Keratinocyte (primary cell): Measurements from ENCODE around the gene VEGFB. TPM values are rescaled to one million over a fixed set of nuclear protein-coding genes. Genes with fewer than 3 reads are reported as not detected.

Source experiments
- DNase-seq: peaks from one replicate; pipeline ENCODE4 v3.0.0-alpha.2; 2011; ENCODE audit warnings: low read depth, missing footprints, low spot score
- FAIRE-seq: peaks from 2 replicates; lab custom pipeline; 2011; peaks lifted over from hg19 to GRCh38; lab: Jason Lieb, UNC
- H2AFZ ChIP-seq: 2 replicates; pipeline ENCODE4 v1.6.0; 2012; ENCODE audit warnings: low read length, control low read depth, inconsistent platforms; ENCODE audit not compliant: control insufficient read depth
- H3K27ac ChIP-seq: 2 replicates; pipeline ENCODE4 v1.5.1; 2011; ENCODE audit warnings: low read length; ENCODE audit not compliant: control insufficient read depth, insufficient read depth
- H3K27me3 ChIP-seq: 3 replicates; pipeline ENCODE4 v1.6.0; 2011; ENCODE audit warnings: low read length; ENCODE audit not compliant: control insufficient read depth, insufficient read depth; ENCODE audit errors: extremely low read depth
- H3K36me3 ChIP-seq, 2 experiments: 2 replicates in 1 of 2; 3 replicates in 1 of 2; pipeline ENCODE4 v1.5.1; 2011; ENCODE audit warnings: low read length in 2 of 2, mild to moderate bottlenecking in 1 of 2; ENCODE audit not compliant: control insufficient read depth in 2 of 2, insufficient read depth in 2 of 2; ENCODE audit errors: extremely low read depth in 1 of 2
- H3K4me1 ChIP-seq: 3 replicates; pipeline ENCODE4 v1.5.1; 2011; ENCODE audit warnings: low read length; ENCODE audit not compliant: control insufficient read depth, insufficient read depth; ENCODE audit errors: extremely low read depth
- H3K4me2 ChIP-seq: 3 replicates; pipeline ENCODE4 v1.6.0; 2011; ENCODE audit warnings: low read depth, low read length; ENCODE audit not compliant: control insufficient read depth, insufficient read depth; ENCODE audit errors: extremely low read depth
- H3K4me3 ChIP-seq, 3 experiments: fragments of 200-600 bp in 1 of 3; sonication (generic) in 1 of 3; 2 replicates in 2 of 3; 3 replicates in 1 of 3; pipeline ENCODE4 v1.5.1; 2011 to 2016; ENCODE audit warnings: low read length in 3 of 3, mild to moderate bottlenecking in 3 of 3, control low read depth in 2 of 3, inconsistent platforms in 1 of 3, low read depth in 1 of 3, mixed read lengths in 1 of 3, mixed run types in 1 of 3, moderate library complexity in 1 of 3; ENCODE audit not compliant: control insufficient read depth in 2 of 3, insufficient read depth in 2 of 3; ENCODE audit errors: extremely low read depth in 1 of 3
- H3K79me2 ChIP-seq: 2 replicates; pipeline ENCODE4 v1.6.0; 2012; ENCODE audit warnings: low read length; ENCODE audit not compliant: control insufficient read depth, insufficient read depth
- H3K9ac ChIP-seq: 3 replicates; pipeline ENCODE4 v1.6.0; 2011; ENCODE audit warnings: low read length; ENCODE audit not compliant: control insufficient read depth, insufficient read depth; ENCODE audit errors: extremely low read depth
- H3K9me1 ChIP-seq: 3 replicates; pipeline ENCODE4 v1.6.0; 2011; ENCODE audit warnings: low read length; ENCODE audit not compliant: control insufficient read depth, insufficient read depth; ENCODE audit errors: extremely low read depth
- H3K9me3 ChIP-seq: 2 replicates; pipeline ENCODE4 v1.5.1; 2012; ENCODE audit warnings: low read depth, low read length; ENCODE audit not compliant: control insufficient read depth
- H4K20me1 ChIP-seq: 3 replicates; pipeline ENCODE4 v1.6.0; 2011; ENCODE audit warnings: low read length; ENCODE audit not compliant: control insufficient read depth, insufficient read depth; ENCODE audit errors: extremely low read depth
- EZH2 ChIP-seq: IDR thresholded peaks from one replicate; pipeline ENCODE4 v1.6.1; 2012; ENCODE audit warnings: inconsistent platforms, mild to moderate bottlenecking, low read length, moderate library complexity
- dilution Hi-C: fragments of 300-500 bp; cut with MboI; formaldehyde crosslinking; loops from one replicate; pipeline ENCODE4 v1.7.0; 2020; ENCODE audit warnings: low sequenced_read_pairs; ENCODE audit not compliant: extremely low pct_ligation_motif_present
- polyA plus RNA-seq, 5 experiments: library from polyadenylated mRNA; depleted of rRNA in 3 of 5; stranded (reverse) in 3 of 5; stranded (forward) in 1 of 5; unstranded in 1 of 5; fragments of >200 nt; gene quantifications; 1 replicate in 1 of 5; 2 replicates in 3 of 5; 3 replicates in 1 of 5; pipeline versions ENCODE4 v1.2.1 to v1.2.3, GENCODE V29; 2011 to 2012; ENCODE audit warnings: missing spikeins in 2 of 5, low read depth in 1 of 5, low replicate concordance in 1 of 5
- TF ChIP-seq, protein P1 (sequence below), 3 experiments: IDR thresholded peaks in 1 of 3; conservative IDR thresholded peaks in 1 of 3; optimal IDR thresholded peaks in 1 of 3; 2 replicates in 2 of 3; 3 replicates in 1 of 3; pipeline versions ENCODE3 to v1.5.1; 2011; ENCODE audit warnings: low read length in 3 of 3, mild to moderate bottlenecking in 3 of 3, moderate library complexity in 2 of 3, control low read depth in 1 of 3, inconsistent platforms in 1 of 3; ENCODE audit not compliant: insufficient read depth in 2 of 3; ENCODE audit errors: extremely low read depth in 1 of 3

VEGFB gene
- polyA plus RNA-seq, 1 donor (not counting 4 experiments of a cell fraction or from before 2014, with no cell fraction given): 10.0 TPM

DNA sequence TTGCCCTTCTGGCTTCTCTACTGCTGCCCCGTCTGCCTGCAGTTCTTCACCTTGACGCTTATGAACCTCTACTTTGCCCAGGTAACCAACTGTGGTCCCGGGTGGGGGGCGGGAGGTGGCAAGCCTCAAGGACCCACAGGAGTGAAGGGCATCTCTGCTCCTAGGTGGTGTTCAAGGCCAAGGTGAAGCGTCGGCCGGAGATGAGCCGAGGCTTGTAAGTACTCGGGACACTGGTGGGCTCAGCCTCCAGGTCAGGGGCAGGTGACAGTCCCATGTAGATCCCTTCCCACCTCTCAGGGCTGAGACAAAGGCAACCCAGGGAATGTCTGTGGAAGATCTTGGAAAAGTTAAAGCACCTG is 52.4 kb downstream of the VEGFB start:
- H3K9me3 ChIP-seq: no peaks in the 10 kb centered on the region
- no peak overlapping the region for H3K27ac ChIP-seq
- H3K9me1 ChIP-seq: no peaks in the 10 kb centered on the region
- H3K4me2 ChIP-seq: peak overlapping the region; percentile 98
- dilution Hi-C loops: no loop called here
- FAIRE-seq: no peak
- peaks cover 8 to 10% of the 10 kb centered on the region in 2 experiments for H3K36me3 ChIP-seq
- H3K4me1 ChIP-seq: peaks cover 11% of the 10 kb centered on the region
- H3K9ac ChIP-seq: no peak overlapping the region
- H3K4me3 ChIP-seq: no peak overlapping the region
- TF ChIP-seq, protein P1, sequence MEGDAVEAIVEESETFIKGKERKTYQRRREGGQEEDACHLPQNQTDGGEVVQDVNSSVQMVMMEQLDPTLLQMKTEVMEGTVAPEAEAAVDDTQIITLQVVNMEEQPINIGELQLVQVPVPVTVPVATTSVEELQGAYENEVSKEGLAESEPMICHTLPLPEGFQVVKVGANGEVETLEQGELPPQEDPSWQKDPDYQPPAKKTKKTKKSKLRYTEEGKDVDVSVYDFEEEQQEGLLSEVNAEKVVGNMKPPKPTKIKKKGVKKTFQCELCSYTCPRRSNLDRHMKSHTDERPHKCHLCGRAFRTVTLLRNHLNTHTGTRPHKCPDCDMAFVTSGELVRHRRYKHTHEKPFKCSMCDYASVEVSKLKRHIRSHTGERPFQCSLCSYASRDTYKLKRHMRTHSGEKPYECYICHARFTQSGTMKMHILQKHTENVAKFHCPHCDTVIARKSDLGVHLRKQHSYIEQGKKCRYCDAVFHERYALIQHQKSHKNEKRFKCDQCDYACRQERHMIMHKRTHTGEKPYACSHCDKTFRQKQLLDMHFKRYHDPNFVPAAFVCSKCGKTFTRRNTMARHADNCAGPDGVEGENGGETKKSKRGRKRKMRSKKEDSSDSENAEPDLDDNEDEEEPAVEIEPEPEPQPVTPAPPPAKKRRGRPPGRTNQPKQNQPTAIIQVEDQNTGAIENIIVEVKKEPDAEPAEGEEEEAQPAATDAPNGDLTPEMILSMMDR (optimal IDR thresholded peaks at IDR 0.05 in 1 of 3, IDR thresholded peaks at IDR 0.05 in 1 of 3, conservative IDR thresholded peaks at IDR 0.05 in 1 of 3; ENCODE audit: extremely low read depth in 1 of 3, insufficient read depth in 2 of 3, low read length in 3 of 3): peak in 1 of 3 experiments; percentile 4
- no peak for TF ChIP-seq EZH2
- DNase-seq: no peak
- H4K20me1 ChIP-seq: no peaks in the 10 kb centered on the region
- H3K79me2 ChIP-seq: peaks cover 11% of the 10 kb centered on the region
- H3K27me3 ChIP-seq: peaks cover 13% of the 10 kb centered on the region
- no peak overlapping the region for H2AFZ ChIP-seq

DNA sequence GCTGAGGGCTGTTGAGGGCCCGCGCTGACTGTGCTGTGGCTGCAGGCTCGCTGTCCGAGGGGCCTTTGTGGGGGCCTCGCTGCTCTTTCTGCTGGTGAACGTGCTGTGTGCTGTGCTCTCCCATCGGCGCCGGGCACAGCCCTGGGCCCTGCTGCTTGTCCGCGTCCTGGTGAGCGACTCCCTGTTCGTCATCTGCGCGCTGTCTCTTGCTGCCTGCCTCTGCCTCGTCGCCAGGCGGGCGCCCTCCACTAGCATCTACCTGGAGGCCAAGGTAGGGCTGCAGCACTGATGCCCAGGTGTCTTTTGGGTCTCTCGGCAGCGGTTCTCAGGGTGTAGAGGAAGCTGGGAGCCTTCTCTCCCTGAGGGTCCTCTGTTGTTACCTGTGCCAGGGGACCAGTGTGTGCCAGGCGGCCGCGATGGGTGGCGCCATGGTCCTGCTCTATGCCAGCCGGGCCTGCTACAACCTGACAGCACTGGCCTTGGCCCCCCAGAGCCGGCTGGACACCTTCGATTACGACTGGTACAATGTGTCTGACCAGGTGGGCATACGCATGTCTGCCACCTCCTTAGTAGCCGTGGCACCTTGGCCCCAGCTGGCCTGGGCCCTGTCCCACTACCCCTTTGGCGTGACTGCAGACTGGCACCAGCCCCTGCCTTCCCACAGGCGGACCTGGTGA is 53.4 kb downstream of the VEGFB start:
- FAIRE-seq (no peak), DNase-seq (no peak)
- Histone ChIP-seq H3K4me3 (no peak overlapping the region), H4K20me1 (no peaks in the 10 kb centered on the region), H3K9ac (no peak overlapping the region), H3K9me1 (no peaks in the 10 kb centered on the region), H3K27ac (no peak overlapping the region), H2AFZ (no peak overlapping the region), H3K79me2 (peaks cover 11% of the 10 kb centered on the region), H3K36me3 (peaks cover 4 to 5% of the 10 kb centered on the region in 2 experiments), H3K27me3 (peaks cover 23% of the 10 kb centered on the region), H3K9me3 (no peaks in the 10 kb centered on the region), H3K4me1 (peaks cover 14% of the 10 kb centered on the region), H3K4me2 (no peak overlapping the region)
- no peak for TF ChIP-seq EZH2
- TF ChIP-seq, protein P1 (optimal IDR thresholded peaks at IDR 0.05 in 1 of 3, IDR thresholded peaks at IDR 0.05 in 1 of 3, conservative IDR thresholded peaks at IDR 0.05 in 1 of 3; ENCODE audit: extremely low read depth in 1 of 3, insufficient read depth in 2 of 3, low read length in 3 of 3): no peak
- dilution Hi-C loops: no loop called here
